Heart right ventricle (tissue), 16 donors: Measurements from ENCODE around the gene IARS2. TPM values are rescaled to one million over a fixed set of nuclear protein-coding genes. Genes with fewer than 3 reads are reported as not detected.

ENCODE experiments used
- ATAC-seq, 8 donors: fragments of 200-7000 bp; cut with Tn5 transposase; one replicate each; pipeline ENCODE4 v1.9.1; 2020; ENCODE audit warnings: mild to moderate bottlenecking in 8 of 8, moderate library complexity in 8 of 8, moderate number of reproducible peaks in 1 of 8
- DNase-seq, 2 donors: peaks; one replicate each; pipeline ENCODE4 v3.0.0-alpha.2; 2020
- H3K27ac ChIP-seq, 10 donors: fragments of 200-600 bp; sonication (generic) in 2 of 10; one replicate each; pipeline versions ENCODE4 v1.5.0 to v1.8.0; 2020 to 2022; ENCODE audit warnings: mild to moderate bottlenecking in 3 of 10
- H3K27me3 ChIP-seq, 7 donors: fragments of 200-600 bp; one replicate each; pipeline ENCODE4 v1.8.0; 2021 to 2022; ENCODE audit warnings: mild to moderate bottlenecking in 2 of 7
- H3K36me3 ChIP-seq, 9 donors: fragments of 200-600 bp; sonication (generic) in 1 of 9; one replicate each; pipeline versions ENCODE4 v1.5.0 to v1.8.0; 2020 to 2022; ENCODE audit warnings: mild to moderate bottlenecking in 2 of 9
- H3K4me1 ChIP-seq, 9 donors: fragments of 200-600 bp; sonication (generic) in 1 of 9; one replicate each; pipeline versions ENCODE4 v1.5.0 to v1.8.0; 2020 to 2022; ENCODE audit warnings: mild to moderate bottlenecking in 4 of 9
- H3K4me3 ChIP-seq, 10 donors: fragments of 200-600 bp; sonication (generic) in 2 of 10; one replicate each; pipeline versions ENCODE4 v1.5.0 to v1.8.0; 2020 to 2022; ENCODE audit warnings: mild to moderate bottlenecking in 7 of 10, moderate library complexity in 2 of 10
- H3K9me3 ChIP-seq, 11 donors: fragments of 200-600 bp in 10 of 11; sonication (generic) in 2 of 11; one replicate each; pipeline versions ENCODE4 v1.5.0 to v1.8.0; 2013 to 2022; ENCODE audit warnings: mild to moderate bottlenecking in 2 of 11, control low read depth in 1 of 11, moderate library complexity in 1 of 11
- WGBS, 2 donors: extraction: QIAGEN DNeasy Blood & Tissue Kit; methylation state at CpG; one replicate each; pipeline ENCODE4 v1.1.7; 2013; ENCODE audit warnings: inconsistent platforms in 1 of 2; 5-methylcytosine and 5-hydroxymethylcytosine counted together
- intact Hi-C, 10 donors: fragments of 100-400 bp; cut with DNase I; formaldehyde crosslinking; loops; one replicate each; pipeline versions ENCODE4 v1.11.1 to v1.14.2; 2022
- polyA plus RNA-seq, 2 donors: library from polyadenylated mRNA; stranded (reverse); fragments of 200-250 nt; gene quantifications; one replicate each; pipeline ENCODE4 v1.2.3, GENCODE V29; 2013
- total RNA-seq, 10 donors: library from RNA; stranded (reverse); fragmentation: NEBNext Ultra II Directional in 3 of 10; extraction: Animal tissue kit (Norgen Biotek cat#: 25700) in 3 of 10; gene quantifications; one replicate each; pipeline versions ENCODE4 v1.2.1 to v1.2.4, GENCODE V29; 2021 to 2023
- TF ChIP-seq, protein P1 (sequence below), 9 donors: fragments of 200-600 bp; sonication (generic) in 2 of 9; IDR thresholded peaks; one replicate each; pipeline versions ENCODE4 v1.5.0 to v1.8.0; 2021 to 2022; ENCODE audit warnings: antibody characterized with exemption in 9 of 9, mild to moderate bottlenecking in 5 of 9, moderate library complexity in 1 of 9
- donor health status: Arrhythmogenic right ventricular cardiomyopathy.
- donor health status: ischemic (EF 13 %, LVEDD 7.1; RV severe dilation, severe dysfunction).
- donor health status: healthy with polysubstance abuse.
- donor health status: DM: no; HTN: yes; CAD: no.
- donor health status: DM: no; HTN: no; CAD: no.
- donor health status: ischemic (EF 25% LVEDD 6.9; RV normal size, moderate dysfunction).
- donor health status: ischemic (EF 25% LVEDD 5.7; RV mildly dilated, moderate dysfunction).
- donor health status: healthy.
- donor health status: DM: yes; HTN: yes; CAD: no.
- donor health status: Ischemic cardiomyopathy.
- donor health status: ischemic (EF 35%, LVEDD 5.7; RV mildly dilated, moderate dysfunction).
- donor health status: nonischemic (EF 11% LVEDD 7.7; RV severe dilation, severe dysfunction).
- donor health status: DM: yes; HTN: yes; CAD: no.
- donor health status: PGD.
- donor health status: ischemic (EF 29% LVEDD 5.4; RV normal size, mild dysfunction).
- donor health status: nonischemic (EF 23%, LVEDD 6.1; RV moderate dilation, normal function).

Gene IARS2
- total and polyA plus RNA-seq, 12 donors = 12.1 to 91.9 (median 80.1) TPM

DNA sequence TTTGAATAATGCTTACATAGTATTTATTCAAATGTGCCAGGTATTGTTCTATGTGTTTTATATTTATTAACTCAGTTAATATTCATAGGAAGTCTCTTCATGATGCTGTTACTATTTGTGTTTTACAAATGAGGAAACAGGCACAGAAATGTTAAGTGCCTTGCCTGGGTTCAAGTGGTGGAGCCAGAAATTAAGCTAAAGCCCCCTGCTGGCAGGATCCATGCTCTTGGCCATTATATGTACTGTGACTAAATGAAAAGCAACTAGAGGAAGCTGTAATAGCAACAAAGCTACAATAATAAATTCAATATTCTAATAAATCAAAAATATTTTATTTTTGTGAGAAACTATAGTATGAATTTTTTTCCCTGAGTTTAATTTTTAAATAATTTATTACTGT lies 30.0 kb downstream of the IARS2 start:
- peaks cover 0 to 11% (median 4%) of the 10 kb centered on the region in 9 donors for H3K4me1 ChIP-seq
- H3K36me3 ChIP-seq = peaks cover 0 to 50% (median 8%) of the 10 kb centered on the region in 9 donors
- H3K27ac ChIP-seq = no peak overlapping the region
- intact Hi-C loops = no loop called here
- no peak for DNase-seq
- TF ChIP-seq, protein P1, sequence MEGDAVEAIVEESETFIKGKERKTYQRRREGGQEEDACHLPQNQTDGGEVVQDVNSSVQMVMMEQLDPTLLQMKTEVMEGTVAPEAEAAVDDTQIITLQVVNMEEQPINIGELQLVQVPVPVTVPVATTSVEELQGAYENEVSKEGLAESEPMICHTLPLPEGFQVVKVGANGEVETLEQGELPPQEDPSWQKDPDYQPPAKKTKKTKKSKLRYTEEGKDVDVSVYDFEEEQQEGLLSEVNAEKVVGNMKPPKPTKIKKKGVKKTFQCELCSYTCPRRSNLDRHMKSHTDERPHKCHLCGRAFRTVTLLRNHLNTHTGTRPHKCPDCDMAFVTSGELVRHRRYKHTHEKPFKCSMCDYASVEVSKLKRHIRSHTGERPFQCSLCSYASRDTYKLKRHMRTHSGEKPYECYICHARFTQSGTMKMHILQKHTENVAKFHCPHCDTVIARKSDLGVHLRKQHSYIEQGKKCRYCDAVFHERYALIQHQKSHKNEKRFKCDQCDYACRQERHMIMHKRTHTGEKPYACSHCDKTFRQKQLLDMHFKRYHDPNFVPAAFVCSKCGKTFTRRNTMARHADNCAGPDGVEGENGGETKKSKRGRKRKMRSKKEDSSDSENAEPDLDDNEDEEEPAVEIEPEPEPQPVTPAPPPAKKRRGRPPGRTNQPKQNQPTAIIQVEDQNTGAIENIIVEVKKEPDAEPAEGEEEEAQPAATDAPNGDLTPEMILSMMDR (IDR thresholded peaks at IDR 0.05) = peak in 5 of 9 donors; percentile 11 to 40 (median 22)
- ATAC-seq = no peak
- H3K4me3 ChIP-seq = no peak overlapping the region
- no peaks in the 10 kb centered on the region for H3K9me3 ChIP-seq
- H3K27me3 ChIP-seq = no peaks in the 10 kb centered on the region

DNA sequence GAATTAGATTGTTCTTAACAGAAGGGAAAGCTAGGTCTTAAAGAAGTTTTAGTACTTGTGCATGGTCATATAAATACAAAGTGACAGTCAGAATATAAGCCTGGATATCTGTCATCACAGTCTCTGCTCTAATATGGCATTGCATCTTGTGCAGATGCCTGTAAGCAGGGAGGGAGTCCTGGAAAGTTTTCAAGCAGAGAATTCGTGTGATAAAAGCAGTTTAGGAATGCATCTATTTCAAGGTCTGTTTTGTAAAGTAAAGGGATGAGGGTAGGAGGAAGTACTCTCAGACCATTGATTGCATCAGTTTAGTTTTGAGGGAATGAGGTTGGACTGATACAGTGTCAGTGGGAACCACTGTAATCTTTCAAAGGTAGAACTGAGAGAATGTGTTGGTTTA lies 30.6 kb downstream of the IARS2 start:
- Histone ChIP-seq H3K9me3 (peaks cover 0 to 4% (median 0%) of the 10 kb centered on the region in 11 donors), H3K27ac (no peak overlapping the region), H3K4me1 (peaks cover 0 to 11% (median 4%) of the 10 kb centered on the region in 9 donors), H3K36me3 (peaks cover 0 to 53% (median 15%) of the 10 kb centered on the region in 9 donors), H3K27me3 (no peaks in the 10 kb centered on the region), H3K4me3 (no peak overlapping the region)
- WGBS, 2 donors = 18 to 20% methylated on average over 1 of the region's 1 CpG
- TF ChIP-seq, protein P1 (IDR thresholded peaks at IDR 0.05) = no peak
- ATAC-seq (no peak), DNase-seq (no peak)
- intact Hi-C loops = no loop called here

GRCh38 chr1:220127076-220127475 lies 33.1 kb downstream of the IARS2 start:
- Histone ChIP-seq H3K4me3 (no peak overlapping the region), H3K27me3 (no peaks in the 10 kb centered on the region), H3K9me3 (peaks cover 0 to 5% (median 0%) of the 10 kb centered on the region in 11 donors), H3K27ac (no peak overlapping the region), H3K4me1 (peaks cover 0 to 9% (median 4%) of the 10 kb centered on the region in 9 donors), H3K36me3 (peaks cover 0 to 70% (median 20%) of the 10 kb centered on the region in 9 donors)
- TF ChIP-seq, protein P1 (IDR thresholded peaks at IDR 0.05) = no peak
- no peak for ATAC-seq
- DNase-seq = no peak
- intact Hi-C loops = no loop called here
- 83 to 86% methylated on average over 3 of the region's 3 CpGs for WGBS, 2 donors

GRCh38 chr1:220129479-220130210 lies 35.7 kb downstream of the IARS2 start:
- ATAC-seq = no peak
- no peak for DNase-seq
- Histone ChIP-seq H3K9me3 (peaks cover 0 to 5% (median 0%) of the 10 kb centered on the region in 11 donors), H3K27me3 (no peaks in the 10 kb centered on the region), H3K4me3 (no peak overlapping the region), H3K36me3 (peaks cover 0 to 96% (median 27%) of the 10 kb centered on the region in 9 donors), H3K27ac (no peak overlapping the region), H3K4me1 (peaks cover 0 to 2% (median under 1%) of the 10 kb centered on the region in 9 donors)
- intact Hi-C loops = no loop called here
- TF ChIP-seq, protein P1 (IDR thresholded peaks at IDR 0.05) = no peak
